Measurements from ENCODE around the gene PDSS2.
"Not testable (repeated sequence)": the region's sequence is repeated elsewhere in the genome, so short reads cannot be mapped to it uniquely, and the experiment has no call there.

PDSS2 gene

GRCh38 chr6:107413966-107414645, 45.3 kb downstream of the PDSS2 start:
- no peak for DNase-seq

- no peak for DNase-seq
Measured at GRCh38 chr6:107411161-107411560, 48.2 kb downstream of the PDSS2 start.

- DNase-seq: no peak
Measured at GRCh38 chr6:107409942-107410341, 49.4 kb downstream of the PDSS2 start.

- no peak for DNase-seq
Measured at GRCh38 chr6:107408714-107409113, 50.6 kb downstream of the PDSS2 start.

GRCh38 chr6:107405002-107405401, 54.4 kb downstream of the PDSS2 start:
- DNase-seq: no peak

GRCh38 chr6:107402533-107402932, 56.8 kb downstream of the PDSS2 start:
- no peak for DNase-seq

GRCh38 chr6:107401573-107401972, 57.8 kb downstream of the PDSS2 start:
- no peak for DNase-seq

GRCh38 chr6:107400616-107401147, 58.7 kb downstream of the PDSS2 start:
- DNase-seq: no peak

- no peak for DNase-seq
Measured at GRCh38 chr6:107399935-107400334, 59.4 kb downstream of the PDSS2 start.

- DNase-seq: no peak
Measured at GRCh38 chr6:107398001-107398400, 61.4 kb downstream of the PDSS2 start.

- no peak for DNase-seq
Measured at GRCh38 chr6:107396211-107396610, 63.2 kb downstream of the PDSS2 start.

- no peak for DNase-seq
Measured at GRCh38 chr6:107392069-107392468, 67.3 kb downstream of the PDSS2 start.

- DNase-seq: no peak
Measured at GRCh38 chr6:107390685-107391435, 68.5 kb downstream of the PDSS2 start.

GRCh38 chr6:107390056-107390455, 69.3 kb downstream of the PDSS2 start:
- no peak for DNase-seq

- no peak for DNase-seq
Measured at GRCh38 chr6:107386904-107387303, 72.5 kb downstream of the PDSS2 start.

GRCh38 chr6:107386340-107386739, 73.0 kb downstream of the PDSS2 start:
- no peak for DNase-seq

- no peak for DNase-seq
Measured at GRCh38 chr6:107383705-107384104, 75.7 kb downstream of the PDSS2 start.

GRCh38 chr6:107374264-107374663, 85.1 kb downstream of the PDSS2 start:
- no peak for DNase-seq

- no peak for DNase-seq
Measured at GRCh38 chr6:107369493-107369892, 89.9 kb downstream of the PDSS2 start.

GRCh38 chr6:107368471-107368870, 90.9 kb downstream of the PDSS2 start:
- no peak for DNase-seq

- DNase-seq: not testable (repeated sequence)
Measured at GRCh38 chr6:107364173-107364572, 95.2 kb downstream of the PDSS2 start.

GRCh38 chr6:107361753-107362604, 97.4 kb downstream of the PDSS2 start:
- no peak for DNase-seq

- DNase-seq: no peak
Measured at GRCh38 chr6:107360476-107360875, 98.9 kb downstream of the PDSS2 start.

Measured in NCI-H2171 (cell line).